Panc1 (cell line): ENCODE measurements around the gene INIP.

Experiments
- POLR2AphosphoS5 ChIP-seq: IDR thresholded peaks from 2 replicates; pipeline ENCODE4 v1.6.1; 2012; ENCODE audit warnings: mild to moderate bottlenecking, low read depth, low read length, moderate library complexity
- REST ChIP-seq, 2 experiments: IDR thresholded peaks; 2 replicates each; pipeline ENCODE4 v1.6.1; 2011 to 2012; ENCODE audit warnings: low read depth in 2 of 2, control low read depth in 1 of 2, low read length in 1 of 2, mild to moderate bottlenecking in 1 of 2, moderate library complexity in 1 of 2; ENCODE audit not compliant: insufficient read depth in 1 of 2
- SIN3A ChIP-seq: IDR thresholded peaks from 2 replicates; pipeline ENCODE4 v1.6.1; 2012; ENCODE audit warnings: low read depth, mild to moderate bottlenecking, low read length, moderate library complexity, borderline replicate concordance; ENCODE audit not compliant: insufficient read depth
- TCF7L2 ChIP-seq: IDR thresholded peaks from 2 replicates; pipeline ENCODE4 v1.6.1; 2011; ENCODE audit warnings: mild to moderate bottlenecking, low read depth, low read length, inconsistent platforms
- TF ChIP-seq, protein P1 (sequence below): fragments of 450-650 bp; IDR thresholded peaks from 2 replicates; pipeline ENCODE4 v1.5.1; 2017; ENCODE audit warnings: mild to moderate bottlenecking

DNA sequence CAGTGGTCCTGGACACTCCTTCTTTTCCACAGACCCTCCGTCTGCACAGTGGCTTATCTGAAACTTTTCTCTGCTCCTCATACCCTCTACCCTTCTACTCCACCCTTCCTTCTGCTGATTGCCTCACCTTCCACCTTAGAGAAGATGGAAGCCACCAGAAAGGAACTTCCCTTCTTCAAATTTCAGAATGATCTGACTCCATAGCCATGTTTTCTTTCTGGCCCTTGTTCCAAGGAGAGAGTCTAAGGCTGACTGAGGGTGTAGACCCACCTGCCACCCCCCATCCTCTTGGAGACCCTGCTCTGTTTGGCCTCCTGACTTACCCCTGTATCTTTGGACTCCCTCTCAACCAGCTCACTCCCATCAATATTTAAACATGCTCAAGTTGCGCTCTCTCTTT, 40.0 kb upstream of the INIP start:
- TF ChIP-seq, protein P1, sequence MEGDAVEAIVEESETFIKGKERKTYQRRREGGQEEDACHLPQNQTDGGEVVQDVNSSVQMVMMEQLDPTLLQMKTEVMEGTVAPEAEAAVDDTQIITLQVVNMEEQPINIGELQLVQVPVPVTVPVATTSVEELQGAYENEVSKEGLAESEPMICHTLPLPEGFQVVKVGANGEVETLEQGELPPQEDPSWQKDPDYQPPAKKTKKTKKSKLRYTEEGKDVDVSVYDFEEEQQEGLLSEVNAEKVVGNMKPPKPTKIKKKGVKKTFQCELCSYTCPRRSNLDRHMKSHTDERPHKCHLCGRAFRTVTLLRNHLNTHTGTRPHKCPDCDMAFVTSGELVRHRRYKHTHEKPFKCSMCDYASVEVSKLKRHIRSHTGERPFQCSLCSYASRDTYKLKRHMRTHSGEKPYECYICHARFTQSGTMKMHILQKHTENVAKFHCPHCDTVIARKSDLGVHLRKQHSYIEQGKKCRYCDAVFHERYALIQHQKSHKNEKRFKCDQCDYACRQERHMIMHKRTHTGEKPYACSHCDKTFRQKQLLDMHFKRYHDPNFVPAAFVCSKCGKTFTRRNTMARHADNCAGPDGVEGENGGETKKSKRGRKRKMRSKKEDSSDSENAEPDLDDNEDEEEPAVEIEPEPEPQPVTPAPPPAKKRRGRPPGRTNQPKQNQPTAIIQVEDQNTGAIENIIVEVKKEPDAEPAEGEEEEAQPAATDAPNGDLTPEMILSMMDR, result no peak
- TF ChIP-seq TCF7L2 (no peak), REST (IDR thresholded peaks at IDR 0.05; ENCODE audit: insufficient read depth in 1 of 2, low read depth in 2 of 2, low read length in 1 of 2) (no peak), POLR2AphosphoS5 (no peak), SIN3A (no peak)
